H9 (cell line): ENCODE results near the gene KLF11. TPM values are rescaled to one million over a fixed set of nuclear protein-coding genes. Genes with fewer than 3 reads are reported as not detected.

Source experiments
- DNase-seq: peaks from one replicate; pipeline ENCODE4 v3.0.0-alpha.2; 2017
- H2AFZ ChIP-seq: one replicate; pipeline ENCODE4 v1.6.1; 2013; ENCODE audit warnings: mild to moderate bottlenecking, low read length, control low read depth, moderate library complexity
- H2AK5ac ChIP-seq: 2 replicates; pipeline ENCODE4 v1.6.1; 2013; ENCODE audit warnings: low read length, control low read depth, mixed read lengths; ENCODE audit not compliant: insufficient read length
- H2BK120ac ChIP-seq: one replicate; pipeline ENCODE4 v1.6.1; 2013; ENCODE audit warnings: low read depth, mild to moderate bottlenecking, low read length, control low read depth, inconsistent platforms; ENCODE audit not compliant: poor library complexity, severe bottlenecking
- H2BK12ac ChIP-seq: 2 replicates; pipeline ENCODE4 v1.6.1; 2013; ENCODE audit warnings: low read length, control low read depth, mixed read lengths, low read depth; ENCODE audit not compliant: insufficient read length
- H2BK15ac ChIP-seq: 2 replicates; pipeline ENCODE4 v1.6.1; 2013; ENCODE audit warnings: low read depth, low read length, control low read depth
- H2BK20ac ChIP-seq: one replicate; pipeline ENCODE4 v1.6.1; 2013; ENCODE audit warnings: low read depth, mild to moderate bottlenecking, low read length, control low read depth, inconsistent platforms; ENCODE audit not compliant: poor library complexity, severe bottlenecking
- H2BK5ac ChIP-seq: 2 replicates; pipeline ENCODE4 v1.6.1; 2013; ENCODE audit warnings: low read length, control low read depth, mixed read lengths; ENCODE audit not compliant: insufficient read length
- H3K14ac ChIP-seq: 2 replicates; pipeline ENCODE4 v1.6.1; 2013; ENCODE audit warnings: low read length, control low read depth; ENCODE audit not compliant: insufficient read depth
- H3K18ac ChIP-seq: 2 replicates; pipeline ENCODE4 v1.6.1; 2013; ENCODE audit warnings: low read depth, mild to moderate bottlenecking, mixed read lengths, low read length, control low read depth; ENCODE audit not compliant: insufficient read length
- H3K23ac ChIP-seq: 2 replicates; pipeline ENCODE4 v1.6.1; 2013; ENCODE audit warnings: low read length, control low read depth, mixed read lengths, low read depth; ENCODE audit not compliant: insufficient read length
- H3K23me2 ChIP-seq: 2 replicates; pipeline ENCODE4 v1.6.1; 2013; ENCODE audit warnings: low read depth, mild to moderate bottlenecking, mixed read lengths, low read length, control low read depth; ENCODE audit not compliant: insufficient read length, poor library complexity, severe bottlenecking
- H3K27ac ChIP-seq: 2 replicates; pipeline ENCODE4 v1.5.1; 2013; ENCODE audit warnings: low read length, control low read depth, mixed read lengths, low read depth; ENCODE audit not compliant: insufficient read length
- H3K27me3 ChIP-seq: 2 replicates; pipeline ENCODE4 v1.6.1; 2013; ENCODE audit warnings: low read length, control low read depth, inconsistent platforms; ENCODE audit not compliant: insufficient read depth
- H3K4ac ChIP-seq: 2 replicates; pipeline ENCODE4 v1.6.1; 2013; ENCODE audit warnings: low read depth, mild to moderate bottlenecking, control low read depth, inconsistent platforms, low read length, moderate library complexity
- H3K4me1 ChIP-seq: 2 replicates; pipeline ENCODE4 v1.6.1; 2013; ENCODE audit warnings: low read length, control low read depth, inconsistent platforms; ENCODE audit not compliant: insufficient read depth
- H3K4me2 ChIP-seq: 2 replicates; pipeline ENCODE4 v1.6.1; 2013; ENCODE audit warnings: low read length, control low read depth, mixed read lengths; ENCODE audit not compliant: insufficient read length, insufficient read depth
- H3K56ac ChIP-seq: 2 replicates; pipeline ENCODE4 v1.6.1; 2013; ENCODE audit warnings: low read depth, mild to moderate bottlenecking, mixed read lengths, low read length, control low read depth; ENCODE audit not compliant: insufficient read length
- H3K79me1 ChIP-seq: 2 replicates; pipeline ENCODE4 v1.6.1; 2013; ENCODE audit warnings: low read depth, mild to moderate bottlenecking, moderate library complexity, low read length, control low read depth, inconsistent platforms; ENCODE audit not compliant: insufficient read depth, poor library complexity, severe bottlenecking
- H3K79me2 ChIP-seq: 2 replicates; pipeline ENCODE4 v1.6.1; 2013; ENCODE audit warnings: low read length, control low read depth, inconsistent platforms; ENCODE audit not compliant: insufficient read depth
- H3K9ac ChIP-seq: 2 replicates; pipeline ENCODE4 v1.6.1; 2013; ENCODE audit warnings: low read length, control low read depth, mixed read lengths; ENCODE audit not compliant: insufficient read length; ENCODE audit errors: extremely low read depth
- H3K9me3 ChIP-seq: one replicate; pipeline ENCODE4 v1.6.1; 2013; ENCODE audit warnings: low read depth, low read length, inconsistent platforms; ENCODE audit not compliant: control insufficient read depth
- H3T11ph ChIP-seq: one replicate; pipeline ENCODE4 v1.6.1; 2013; ENCODE audit warnings: mild to moderate bottlenecking, low read length, control low read depth, inconsistent platforms
- H4K20me1 ChIP-seq: one replicate; pipeline ENCODE4 v1.6.1; 2013; ENCODE audit not compliant: control insufficient read depth, insufficient read length, insufficient read depth
- H4K5ac ChIP-seq: 2 replicates; pipeline ENCODE4 v1.6.1; 2013; ENCODE audit warnings: low read depth, mild to moderate bottlenecking, mixed read lengths, low read length, control low read depth; ENCODE audit not compliant: insufficient read length
- H4K8ac ChIP-seq: replicated peaks from 2 replicates; pipeline ENCODE4 v1.6.1; 2013; ENCODE audit warnings: low read length, control low read depth, mixed read lengths, low read depth; ENCODE audit not compliant: insufficient read length
- H4K91ac ChIP-seq: 2 replicates; pipeline ENCODE4 v1.6.1; 2013; ENCODE audit warnings: low read depth, mild to moderate bottlenecking, moderate library complexity, mixed read lengths, low read length, control low read depth; ENCODE audit not compliant: insufficient read length
- H3K27ac Mint-ChIP-seq, 3 experiments: 2 replicates in 2 of 3; 3 replicates in 1 of 3; pipeline ENCODE4 v1.8.0; 2020 to 2021; ENCODE audit warnings: mixed read lengths in 3 of 3, mild to moderate bottlenecking in 1 of 3, moderate library complexity in 1 of 3
- H3K27me3 Mint-ChIP-seq: 2 replicates; pipeline ENCODE4 v1.8.0; 2021; ENCODE audit warnings: low read depth, mild to moderate bottlenecking, moderate library complexity, mixed read lengths
- H3K36me3 Mint-ChIP-seq, 3 experiments: 2 replicates in 2 of 3; 3 replicates in 1 of 3; pipeline ENCODE4 v1.8.0; 2020 to 2021; ENCODE audit warnings: low read depth in 3 of 3, mixed read lengths in 3 of 3; ENCODE audit not compliant: insufficient read depth in 1 of 3
- H3K4me1 Mint-ChIP-seq, 2 experiments: 2 replicates each; pipeline ENCODE4 v1.8.0; 2020; ENCODE audit warnings: mixed read lengths in 2 of 2
- H3K4me3 Mint-ChIP-seq, 2 experiments: 2 replicates in 1 of 2; 3 replicates in 1 of 2; pipeline ENCODE4 v1.8.0; 2020 to 2021; ENCODE audit warnings: mild to moderate bottlenecking in 2 of 2, mixed read lengths in 2 of 2, moderate library complexity in 1 of 2
- H3K9me3 Mint-ChIP-seq, 2 experiments: 2 replicates in 1 of 2; 3 replicates in 1 of 2; pipeline ENCODE4 v1.8.0; 2020; ENCODE audit warnings: mild to moderate bottlenecking in 2 of 2, mixed read lengths in 2 of 2, moderate library complexity in 1 of 2
- WGBS: extraction: QIAGEN DNeasy Blood & Tissue Kit; methylation state at CpG from one replicate; pipeline ENCODE4 v1.1.7; 2013; ENCODE audit warnings: missing lambda C conversion rate, low lambda C conversion rate, mixed read lengths; ENCODE audit not compliant: insufficient read length; ENCODE audit errors: extremely low coverage; 5-methylcytosine and 5-hydroxymethylcytosine counted together
- total RNA-seq: library from RNA; stranded (reverse); gene quantifications from 2 replicates; pipeline ENCODE4 v1.2.1, GENCODE V29; 2021
- TF ChIP-seq, protein P1 (sequence below): fragments of 200-600 bp; sonication (generic); conservative IDR thresholded peaks from 3 replicates; pipeline ENCODE4 v1.8.0; 2021; ENCODE audit warnings: antibody characterized with exemption, mild to moderate bottlenecking

The KLF11 gene
- total RNA-seq, 1 experiment from 2014 or later, result 15.5 TPM

DNA sequence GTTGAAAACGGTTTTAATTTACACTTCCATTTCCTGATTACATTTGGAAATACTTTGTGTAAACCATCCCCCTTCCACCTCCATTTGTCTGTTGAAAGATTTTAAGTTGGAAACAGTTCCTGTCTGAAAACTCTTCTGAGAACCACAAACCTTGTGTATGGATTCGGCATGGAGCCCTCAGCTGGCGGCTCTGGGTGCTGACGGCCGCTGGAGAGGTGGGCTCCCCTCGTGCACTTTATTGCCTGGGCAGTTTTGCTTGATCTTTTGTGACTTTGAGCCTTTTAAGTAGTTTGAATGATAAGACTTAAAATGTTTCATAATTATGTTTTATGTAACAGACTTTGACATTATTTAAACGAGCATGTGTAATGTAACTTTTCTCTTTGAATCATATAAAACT, 11.1 kb downstream of the KLF11 start:
- Histone ChIP-seq H3K27ac (no peak overlapping the region), H3K56ac (no peak overlapping the region), H3K14ac (no peak overlapping the region), H3K79me1 (no peaks in the 10 kb centered on the region), H3K9ac (no peak overlapping the region), H2BK5ac (no peak overlapping the region), H3K4ac (no peak overlapping the region), H3K27me3 (no peaks in the 10 kb centered on the region), H3K79me2 (no peaks in the 10 kb centered on the region), H2BK120ac (no peak overlapping the region), H3K4me2 (no peak overlapping the region), H2BK12ac (no peak overlapping the region), H2BK15ac (no peak overlapping the region), H4K8ac (no peak overlapping the region), H3T11ph (no peak overlapping the region), H3K23ac (no peak overlapping the region), H3K23me2 (peaks cover 3% of the 10 kb centered on the region), H4K91ac (no peak overlapping the region), H2BK20ac (no peak overlapping the region), H3K4me1 (no peaks in the 10 kb centered on the region; the same call in 1 of the 2 replicates), H4K20me1 (no peaks in the 10 kb centered on the region), H3K18ac (no peak overlapping the region), H3K9me3 (no peaks in the 10 kb centered on the region), H2AK5ac (no peak overlapping the region), H2AFZ (no peak overlapping the region), H4K5ac (no peak overlapping the region)
- Mint-ChIP-seq H3K4me1 (peaks cover 22 to 28% of the 10 kb centered on the region in 2 experiments), H3K9me3 (no peaks in the 10 kb centered on the region; a peak in 1 of 5 replicates), H3K27ac (no peak overlapping the region), H3K36me3 (peaks cover 11 to 35% (median 33%) of the 10 kb centered on the region in 3 experiments; a peak in 6 of 7 replicates), H3K27me3 (peaks cover 3% of the 10 kb centered on the region), H3K4me3 (no peak overlapping the region; a peak in 1 of 5 replicates)
- no CpG with 5 or more reads among the region's 7 CpGs for WGBS
- TF ChIP-seq, protein P1, sequence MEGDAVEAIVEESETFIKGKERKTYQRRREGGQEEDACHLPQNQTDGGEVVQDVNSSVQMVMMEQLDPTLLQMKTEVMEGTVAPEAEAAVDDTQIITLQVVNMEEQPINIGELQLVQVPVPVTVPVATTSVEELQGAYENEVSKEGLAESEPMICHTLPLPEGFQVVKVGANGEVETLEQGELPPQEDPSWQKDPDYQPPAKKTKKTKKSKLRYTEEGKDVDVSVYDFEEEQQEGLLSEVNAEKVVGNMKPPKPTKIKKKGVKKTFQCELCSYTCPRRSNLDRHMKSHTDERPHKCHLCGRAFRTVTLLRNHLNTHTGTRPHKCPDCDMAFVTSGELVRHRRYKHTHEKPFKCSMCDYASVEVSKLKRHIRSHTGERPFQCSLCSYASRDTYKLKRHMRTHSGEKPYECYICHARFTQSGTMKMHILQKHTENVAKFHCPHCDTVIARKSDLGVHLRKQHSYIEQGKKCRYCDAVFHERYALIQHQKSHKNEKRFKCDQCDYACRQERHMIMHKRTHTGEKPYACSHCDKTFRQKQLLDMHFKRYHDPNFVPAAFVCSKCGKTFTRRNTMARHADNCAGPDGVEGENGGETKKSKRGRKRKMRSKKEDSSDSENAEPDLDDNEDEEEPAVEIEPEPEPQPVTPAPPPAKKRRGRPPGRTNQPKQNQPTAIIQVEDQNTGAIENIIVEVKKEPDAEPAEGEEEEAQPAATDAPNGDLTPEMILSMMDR, result peak; percentile 37; the same call in 2 of the 3 replicates
- no peak for DNase-seq
